ENCODE measurements around the gene GRIK2.

- TF ChIP-seq POLR2AphosphoS5 (IDR thresholded peaks at IDR 0.05; ENCODE audit: low read depth, low read length) (no peak), CTCF (IDR thresholded peaks at IDR 0.05) (no peak), FOXM1 (IDR thresholded peaks at IDR 0.05; ENCODE audit: low read depth) (no peak)
Measured at GRCh38 chr6:101932704-101933103, 539.2 kb downstream of the GRIK2 start.
